ENCODE measurements around the gene CIDEA.

The CIDEA gene

GRCh38 chr18:12274793-12275192 lies 20.6 kb downstream of the CIDEA start:
- no peak for DNase-seq (ENCODE audit: low read depth in 2 of 2)

GRCh38 chr18:12276736-12277554 lies 22.8 kb downstream of the CIDEA start:
- no peak for DNase-seq (ENCODE audit: low read depth in 2 of 2)

- no peak for DNase-seq (ENCODE audit: low read depth in 2 of 2)
These were observed 24.1 kb downstream of the CIDEA start for GRCh38 chr18:12278215-12278671.

- peak; percentile 92 to 93 for DNase-seq (ENCODE audit: low read depth in 2 of 2)
These were observed 24.9 kb downstream of the CIDEA start for GRCh38 chr18:12278741-12279682.

- DNase-seq (ENCODE audit: low read depth in 2 of 2): no peak
These were observed 25.8 kb downstream of the CIDEA start for GRCh38 chr18:12279781-12280531.

GRCh38 chr18:12281861-12282260 lies 27.7 kb downstream of the CIDEA start:
- no peak for DNase-seq (ENCODE audit: low read depth in 2 of 2)

GRCh38 chr18:12282442-12283039 lies 28.4 kb downstream of the CIDEA start:
- DNase-seq (ENCODE audit: low read depth in 2 of 2): peak; percentile 59 to 64

- no peak for DNase-seq (ENCODE audit: low read depth in 2 of 2)
These were observed 29.1 kb downstream of the CIDEA start for GRCh38 chr18:12283256-12283655.

- no peak for DNase-seq (ENCODE audit: low read depth in 2 of 2)
These were observed 29.5 kb downstream of the CIDEA start for GRCh38 chr18:12283666-12284065.

GRCh38 chr18:12287131-12287681 lies 33.0 kb downstream of the CIDEA start:
- no peak for DNase-seq (ENCODE audit: low read depth in 2 of 2)

GRCh38 chr18:12287684-12288402 lies 33.7 kb downstream of the CIDEA start:
- no peak for DNase-seq (ENCODE audit: low read depth in 2 of 2)

- no peak for DNase-seq (ENCODE audit: low read depth in 2 of 2)
These were observed 34.2 kb downstream of the CIDEA start for GRCh38 chr18:12288403-12288755.

GRCh38 chr18:12290086-12290485 lies 35.9 kb downstream of the CIDEA start:
- DNase-seq (ENCODE audit: low read depth in 2 of 2): no peak

- DNase-seq (ENCODE audit: low read depth in 2 of 2): no peak
These were observed 37.0 kb downstream of the CIDEA start for GRCh38 chr18:12291161-12291560.

GRCh38 chr18:12291690-12292089 lies 37.5 kb downstream of the CIDEA start:
- DNase-seq (ENCODE audit: low read depth in 2 of 2): no peak

GRCh38 chr18:12293831-12294230 lies 39.7 kb downstream of the CIDEA start:
- DNase-seq (ENCODE audit: low read depth in 2 of 2): no peak

- DNase-seq (ENCODE audit: low read depth in 2 of 2): no peak
These were observed 41.4 kb downstream of the CIDEA start for GRCh38 chr18:12295389-12296086.

GRCh38 chr18:12296087-12296403 lies 41.9 kb downstream of the CIDEA start:
- DNase-seq (ENCODE audit: low read depth in 2 of 2): no peak

GRCh38 chr18:12296457-12296856 lies 42.3 kb downstream of the CIDEA start:
- DNase-seq (ENCODE audit: low read depth in 2 of 2): no peak

GRCh38 chr18:12299862-12300261 lies 45.7 kb downstream of the CIDEA start:
- DNase-seq (ENCODE audit: low read depth in 2 of 2): no peak
